Smooth muscle cell (in vitro differentiated cells): ENCODE measurements around the gene GSG1L. TPM values are rescaled to one million over a fixed set of nuclear protein-coding genes. Genes with fewer than 3 reads are reported as not detected.

Experiments used
- DNase-seq: peaks from one replicate; lab custom pipeline; 2025; ENCODE audit not compliant: unreplicated experiment; lab: John Stamatoyannopoulos, UW
- H2AFZ ChIP-seq: fragments of 200-600 bp; sonication (generic); 2 replicates; pipeline ENCODE4 v1.6.0; 2016; ENCODE audit warnings: antibody characterized with exemption, low read depth, mild to moderate bottlenecking
- H3F3A ChIP-seq: fragments of 200-600 bp; sonication (generic); 2 replicates; pipeline ENCODE4 v1.6.0; 2017; ENCODE audit warnings: antibody characterized with exemption, low read depth
- H3K27ac ChIP-seq: fragments of 200-600 bp; sonication (generic); 2 replicates; pipeline ENCODE4 v1.5.1; 2016; ENCODE audit warnings: low read depth, mild to moderate bottlenecking
- H3K27me3 ChIP-seq: fragments of 200-600 bp; sonication (generic); 2 replicates; pipeline ENCODE4 v1.6.1; 2016; ENCODE audit warnings: low read depth, mild to moderate bottlenecking
- H3K36me3 ChIP-seq: fragments of 200-600 bp; sonication (generic); 2 replicates; pipeline ENCODE4 v1.5.1; 2016; ENCODE audit warnings: low read depth
- H3K4me1 ChIP-seq: fragments of 200-600 bp; sonication (generic); 2 replicates; pipeline ENCODE4 v1.5.1; 2016; ENCODE audit warnings: low read depth
- H3K4me2 ChIP-seq: fragments of 200-600 bp; sonication (generic); 2 replicates; pipeline ENCODE4 v1.6.0; 2016; ENCODE audit warnings: mild to moderate bottlenecking
- H3K4me3 ChIP-seq: fragments of 200-600 bp; sonication (generic); 2 replicates; pipeline ENCODE4 v1.5.1; 2016; ENCODE audit warnings: mild to moderate bottlenecking
- H3K79me2 ChIP-seq: fragments of 200-600 bp; sonication (generic); 2 replicates; pipeline ENCODE4 v1.6.0; 2016; ENCODE audit warnings: low read depth, mild to moderate bottlenecking
- H3K9ac ChIP-seq: fragments of 200-600 bp; sonication (generic); 2 replicates; pipeline ENCODE4 v1.6.0; 2016; ENCODE audit warnings: low read depth
- H3K9me3 ChIP-seq: fragments of 200-600 bp; sonication (generic); replicated peaks from 2 replicates; pipeline ENCODE4 v1.5.1; 2016; ENCODE audit warnings: low read depth
- H4K20me1 ChIP-seq: fragments of 200-600 bp; sonication (generic); 2 replicates; pipeline ENCODE4 v1.6.0; 2016; ENCODE audit warnings: low read depth
- WGBS: methylation state at CpG from one replicate; pipeline ENCODE4 v1.1.7; 2016; ENCODE audit warnings: low lambda C conversion rate; 5-methylcytosine and 5-hydroxymethylcytosine counted together
- polyA plus RNA-seq: library from polyadenylated mRNA; unstranded; fragments of >200 nt; fragmentation: Nextera tagmentation; extraction: Ambion mirVana; gene quantifications from 2 replicates; pipeline ENCODE4 v1.2.1, GENCODE V29; 2016
- total RNA-seq: library from RNA; depleted of rRNA; stranded (reverse); fragments of >200 nt; gene quantifications from 2 replicates; pipeline ENCODE4 v1.2.3, GENCODE V29; 2014
- TF ChIP-seq, protein P1 (sequence below): fragments of 200-600 bp; sonication (generic); IDR thresholded peaks from 2 replicates; pipeline ENCODE4 v1.5.1; 2017; ENCODE audit warnings: borderline replicate concordance, mild to moderate bottlenecking, antibody characterized with exemption; ENCODE audit not compliant: insufficient read depth, poor library complexity, severe bottlenecking

GSG1L gene
- total and polyA plus RNA-seq, 2 experiments from 2014 or later, result 0.31 TPM; not detected in 1

DNA sequence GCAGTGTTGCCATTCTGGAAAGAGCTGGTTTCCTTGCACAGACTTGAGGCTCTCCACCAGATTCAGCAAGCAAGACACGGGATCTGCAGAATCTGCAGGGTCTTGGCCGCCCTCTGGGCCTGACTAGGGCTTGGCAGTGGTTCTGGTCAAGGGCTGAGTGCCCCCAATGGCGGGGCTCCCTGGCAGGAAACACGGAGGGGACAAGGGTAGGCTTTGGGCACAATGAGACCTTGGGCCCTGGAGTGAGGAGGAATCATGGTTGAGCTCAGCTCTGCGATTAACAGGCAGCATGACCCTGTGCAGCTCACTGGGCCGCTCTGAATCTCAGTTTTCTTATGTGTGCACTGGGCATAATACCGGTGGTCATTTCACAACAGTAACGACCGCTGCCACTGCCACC is 249.9 kb downstream of the GSG1L start:
- Histone ChIP-seq H3K4me3 (no peak overlapping the region), H3K4me2 (no peak overlapping the region), H3F3A (no peaks in the 10 kb centered on the region), H4K20me1 (no peaks in the 10 kb centered on the region), H3K36me3 (no peaks in the 10 kb centered on the region), H3K27me3 (peaks cover 11% of the 10 kb centered on the region), H3K9me3 (no peaks in the 10 kb centered on the region), H3K9ac (no peak overlapping the region), H3K4me1 (no peaks in the 10 kb centered on the region), H3K79me2 (no peaks in the 10 kb centered on the region), H3K27ac (no peak overlapping the region), H2AFZ (no peak overlapping the region)
- TF ChIP-seq, protein P1, sequence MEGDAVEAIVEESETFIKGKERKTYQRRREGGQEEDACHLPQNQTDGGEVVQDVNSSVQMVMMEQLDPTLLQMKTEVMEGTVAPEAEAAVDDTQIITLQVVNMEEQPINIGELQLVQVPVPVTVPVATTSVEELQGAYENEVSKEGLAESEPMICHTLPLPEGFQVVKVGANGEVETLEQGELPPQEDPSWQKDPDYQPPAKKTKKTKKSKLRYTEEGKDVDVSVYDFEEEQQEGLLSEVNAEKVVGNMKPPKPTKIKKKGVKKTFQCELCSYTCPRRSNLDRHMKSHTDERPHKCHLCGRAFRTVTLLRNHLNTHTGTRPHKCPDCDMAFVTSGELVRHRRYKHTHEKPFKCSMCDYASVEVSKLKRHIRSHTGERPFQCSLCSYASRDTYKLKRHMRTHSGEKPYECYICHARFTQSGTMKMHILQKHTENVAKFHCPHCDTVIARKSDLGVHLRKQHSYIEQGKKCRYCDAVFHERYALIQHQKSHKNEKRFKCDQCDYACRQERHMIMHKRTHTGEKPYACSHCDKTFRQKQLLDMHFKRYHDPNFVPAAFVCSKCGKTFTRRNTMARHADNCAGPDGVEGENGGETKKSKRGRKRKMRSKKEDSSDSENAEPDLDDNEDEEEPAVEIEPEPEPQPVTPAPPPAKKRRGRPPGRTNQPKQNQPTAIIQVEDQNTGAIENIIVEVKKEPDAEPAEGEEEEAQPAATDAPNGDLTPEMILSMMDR, result no peak
- WGBS, result 85% methylated on average over 9 of the region's 9 CpGs
- no peak for DNase-seq

- Histone ChIP-seq H4K20me1 (no peaks in the 10 kb centered on the region), H3K4me3 (no peak overlapping the region), H3K4me2 (no peak overlapping the region), H3K9me3 (no peaks in the 10 kb centered on the region), H3K4me1 (no peaks in the 10 kb centered on the region), H3K27me3 (no peaks in the 10 kb centered on the region), H3K79me2 (no peaks in the 10 kb centered on the region), H3K27ac (no peak overlapping the region), H2AFZ (no peak overlapping the region), H3K9ac (no peak overlapping the region), H3F3A (no peaks in the 10 kb centered on the region), H3K36me3 (no peaks in the 10 kb centered on the region)
- 75% methylated on average over 3 of the region's 3 CpGs for WGBS
- TF ChIP-seq, protein P1, result no peak
- no peak for DNase-seq
Observed at GRCh38 chr16:27811881-27812280, 251.6 kb downstream of the GSG1L start.

GRCh38 chr16:27806986-27807385 is 256.5 kb downstream of the GSG1L start:
- no peaks in the 10 kb centered on the region for H3K4me1 ChIP-seq
- H3K27ac ChIP-seq, result no peak overlapping the region
- TF ChIP-seq, protein P1, result no peak
- no peaks in the 10 kb centered on the region for H4K20me1 ChIP-seq
- DNase-seq, result no peak
- H3K4me2 ChIP-seq, result no peak overlapping the region
- H3K4me3 ChIP-seq, result no peak overlapping the region
- H2AFZ ChIP-seq, result no peak overlapping the region
- H3K9ac ChIP-seq, result no peak overlapping the region
- no peaks in the 10 kb centered on the region for H3K9me3 ChIP-seq
- peaks cover 5% of the 10 kb centered on the region for H3K27me3 ChIP-seq
- 83% methylated on average over 5 of the region's 5 CpGs for WGBS
- no peaks in the 10 kb centered on the region for H3K36me3 ChIP-seq
- no peaks in the 10 kb centered on the region for H3F3A ChIP-seq
- no peaks in the 10 kb centered on the region for H3K79me2 ChIP-seq

DNA sequence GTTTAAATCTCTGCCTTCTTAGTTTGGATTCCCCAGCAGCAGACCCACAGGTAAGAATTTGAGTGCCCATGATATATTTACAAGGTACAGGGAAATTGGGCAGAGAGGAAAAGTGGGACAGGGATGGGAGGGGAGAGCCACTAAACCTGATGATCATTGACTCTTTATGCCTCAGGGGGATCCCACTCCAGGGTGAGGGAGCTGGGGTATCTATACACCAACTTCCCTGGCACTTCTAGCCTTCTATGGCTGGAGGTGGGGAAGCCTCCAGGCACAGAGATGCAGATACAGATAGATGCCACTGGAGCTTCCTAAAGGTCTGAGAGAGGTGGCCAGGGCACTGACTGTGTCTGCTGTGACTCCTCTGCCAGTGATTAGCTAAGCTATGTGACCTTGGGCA is 257.1 kb downstream of the GSG1L start:
- Histone ChIP-seq H3K27me3 (peaks cover 11% of the 10 kb centered on the region), H3K4me1 (no peaks in the 10 kb centered on the region), H3K9me3 (no peaks in the 10 kb centered on the region), H3K27ac (no peak overlapping the region), H3F3A (no peaks in the 10 kb centered on the region), H3K9ac (no peak overlapping the region), H3K36me3 (no peaks in the 10 kb centered on the region), H4K20me1 (no peaks in the 10 kb centered on the region), H3K4me2 (no peak overlapping the region), H3K79me2 (no peaks in the 10 kb centered on the region), H2AFZ (no peak overlapping the region), H3K4me3 (no peak overlapping the region)
- TF ChIP-seq, protein P1, result no peak
- DNase-seq, result no peak
